Body of pancreas (tissue), 4 donors: ENCODE data around the gene NUDT17.

Experiments
- CTCF ChIP-seq, 7 experiments: fragments of 450-650 bp in 4 of 7; fragments of 200-600 bp in 3 of 7; sonication (generic) in 3 of 7; IDR thresholded peaks; one replicate each; pipeline ENCODE4 v1.5.1; 2016 to 2019; ENCODE audit warnings: antibody characterized with exemption in 7 of 7
- POLR2A ChIP-seq, 3 donors: fragments of 450-650 bp; IDR thresholded peaks; one replicate each; pipeline ENCODE4 v1.6.1; 2016; ENCODE audit warnings: antibody characterized with exemption in 3 of 3, mild to moderate bottlenecking in 2 of 3

GRCh38 chr1:145845514-145846161 lies at the start of gene NUDT17:
- peak; percentile 81 to 96 (median 86) for TF ChIP-seq CTCF (IDR thresholded peaks at IDR 0.05)
- peak in 1 of 3 donors; percentile 42 for TF ChIP-seq POLR2A (IDR thresholded peaks at IDR 0.05)
